Immature natural killer cell (primary cell): Measurements from ENCODE around the gene UBAC2. TPM values are rescaled to one million over a fixed set of nuclear protein-coding genes. Genes with fewer than 3 reads are reported as not detected.

Source experiments
- DNase-seq, 3 donors: peaks; one replicate each; pipeline ENCODE4 v3.0.0; 2022; ENCODE audit warnings: mixed read lengths in 1 of 3
- H3K27ac Mint-ChIP-seq, 6 donors: one replicate each; pipeline ENCODE4 v1.8.0; 2020; ENCODE audit warnings: mixed read lengths in 6 of 6, mild to moderate bottlenecking in 5 of 6, inconsistent platforms in 4 of 6, moderate library complexity in 3 of 6
- H3K27me3 Mint-ChIP-seq, 3 donors: one replicate each; pipeline ENCODE4 v1.8.0; 2020 to 2021; ENCODE audit warnings: low read depth in 3 of 3, mild to moderate bottlenecking in 3 of 3, mixed read lengths in 3 of 3, moderate library complexity in 3 of 3, inconsistent platforms in 1 of 3
- H3K36me3 Mint-ChIP-seq, 3 donors: one replicate each; pipeline ENCODE4 v1.8.0; 2020; ENCODE audit warnings: mixed read lengths in 3 of 3, inconsistent platforms in 2 of 3, mild to moderate bottlenecking in 2 of 3
- H3K4me1 Mint-ChIP-seq, 2 donors: one replicate each; pipeline ENCODE4 v1.8.0; 2020; ENCODE audit warnings: inconsistent platforms in 2 of 2, mild to moderate bottlenecking in 2 of 2, mixed read lengths in 2 of 2, moderate library complexity in 1 of 2
- H3K4me3 Mint-ChIP-seq, 5 donors: one replicate each; pipeline ENCODE4 v1.8.0; 2020; ENCODE audit warnings: mild to moderate bottlenecking in 5 of 5, mixed read lengths in 5 of 5, inconsistent platforms in 3 of 5, moderate library complexity in 3 of 5
- H3K9me3 Mint-ChIP-seq, 6 donors: one replicate each; pipeline ENCODE4 v1.8.0; 2020; ENCODE audit warnings: mild to moderate bottlenecking in 6 of 6, mixed read lengths in 6 of 6, inconsistent platforms in 4 of 6, moderate library complexity in 3 of 6
- polyA plus RNA-seq, 3 donors: library from polyadenylated mRNA; unstranded; fragments of 300-500 nt; fragmentation: Illumina TruSeq; gene quantifications; one replicate each; pipeline ENCODE4 v1.2.3, GENCODE V29; 2021

UBAC2 gene
- polyA plus RNA-seq, 3 donors from 2014 or later: 114 to 130 (median 115) TPM

DNA sequence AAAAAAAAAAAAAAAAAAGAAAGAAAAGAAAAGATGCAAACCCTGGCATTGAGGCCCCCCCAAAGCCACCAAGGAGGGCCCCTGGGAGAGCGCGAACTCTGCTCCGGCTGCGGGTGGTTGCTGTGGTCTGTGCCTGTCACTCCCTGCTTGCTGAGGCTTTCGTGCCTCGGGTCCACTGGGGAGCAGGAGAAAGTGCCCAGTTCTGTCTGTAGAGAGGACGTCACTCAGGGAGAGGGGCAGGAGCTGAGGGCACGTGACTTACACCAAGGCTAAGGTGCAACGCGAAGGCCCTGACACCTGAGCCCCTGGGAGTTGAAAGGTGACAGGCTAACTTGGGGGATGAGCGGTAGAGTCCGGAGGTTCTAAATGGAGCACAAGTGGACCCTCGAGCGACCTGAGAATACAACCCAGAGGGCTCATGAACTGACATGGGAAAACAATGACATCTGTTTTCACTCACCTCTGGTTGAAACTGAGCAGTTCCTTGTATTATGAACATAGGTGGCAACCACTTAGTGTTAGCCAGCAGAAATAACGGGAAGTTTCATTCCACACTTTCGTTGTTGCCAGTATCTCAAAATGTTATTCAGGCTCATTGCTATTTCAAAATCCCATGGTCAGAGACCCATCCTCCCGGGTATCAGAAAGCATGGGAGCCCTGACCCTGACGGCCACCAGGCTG lies 231.4 kb downstream of the UBAC2 start:
- Mint-ChIP-seq H3K4me3 (peak overlapping the region; percentile 71 to 83 (median 79)), H3K27ac (peak overlapping the region; percentile 24 to 99 (median 97)), H3K4me1 (peaks cover 48 to 61% of the 10 kb centered on the region in 2 donors)

DNA sequence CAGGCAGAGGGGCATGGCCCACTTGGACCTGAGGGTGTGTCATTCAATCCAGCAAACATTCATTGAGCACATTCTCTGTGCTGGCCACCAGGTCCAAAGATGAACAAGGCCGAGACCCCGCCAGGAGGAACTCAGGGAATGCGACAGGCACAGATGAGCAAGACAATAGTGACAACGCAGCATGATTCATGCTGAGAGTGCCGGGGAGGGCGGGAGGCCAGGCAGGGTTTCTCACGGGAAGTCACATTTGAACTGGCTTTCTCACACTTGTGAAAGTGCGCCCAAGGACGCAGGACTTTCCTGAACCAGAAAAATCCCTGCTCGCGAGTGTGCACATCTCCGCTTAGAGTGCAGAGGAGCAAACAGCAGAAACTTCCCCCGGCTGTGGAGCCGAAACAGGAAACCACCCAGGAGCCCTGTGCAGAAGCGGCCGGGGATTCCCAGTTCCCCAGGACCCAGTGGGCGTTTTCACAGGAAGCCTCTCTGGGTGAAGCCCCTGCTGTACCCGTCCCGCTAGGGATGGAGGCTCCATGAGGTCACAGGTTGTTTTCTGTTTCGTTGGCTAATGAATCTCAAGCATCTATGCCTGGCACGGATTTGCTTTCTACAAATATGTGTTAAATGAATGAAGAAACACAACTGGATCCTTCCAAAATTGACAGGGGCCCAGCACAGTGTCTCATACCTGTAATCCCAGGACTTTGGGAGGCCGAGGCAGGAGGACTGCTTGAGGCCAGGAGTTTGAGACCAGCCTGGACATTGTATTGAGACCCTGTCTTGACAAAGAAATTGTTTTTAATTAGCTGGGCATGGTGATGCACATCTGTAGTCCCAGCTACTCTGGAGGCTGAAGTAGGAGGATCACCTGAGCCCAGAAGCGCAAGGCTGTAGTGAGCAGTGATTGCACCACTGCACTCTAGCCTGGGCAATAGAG lies 232.2 kb downstream of the UBAC2 start:
- H3K9me3 Mint-ChIP-seq: peaks cover 0 to 3% (median 0%) of the 10 kb centered on the region in 6 donors

More for the DNA sequence above, 231.4 kb downstream of the UBAC2 start:
- H3K36me3 Mint-ChIP-seq: no peaks in the 10 kb centered on the region
- DNase-seq: peak; percentile 55 to 58 (median 55)
- peaks cover 0 to 3% (median 0%) of the 10 kb centered on the region in 6 donors for H3K9me3 Mint-ChIP-seq
- H3K27me3 Mint-ChIP-seq: peaks cover 25 to 34% (median 25%) of the 10 kb centered on the region in 3 donors

DNA sequence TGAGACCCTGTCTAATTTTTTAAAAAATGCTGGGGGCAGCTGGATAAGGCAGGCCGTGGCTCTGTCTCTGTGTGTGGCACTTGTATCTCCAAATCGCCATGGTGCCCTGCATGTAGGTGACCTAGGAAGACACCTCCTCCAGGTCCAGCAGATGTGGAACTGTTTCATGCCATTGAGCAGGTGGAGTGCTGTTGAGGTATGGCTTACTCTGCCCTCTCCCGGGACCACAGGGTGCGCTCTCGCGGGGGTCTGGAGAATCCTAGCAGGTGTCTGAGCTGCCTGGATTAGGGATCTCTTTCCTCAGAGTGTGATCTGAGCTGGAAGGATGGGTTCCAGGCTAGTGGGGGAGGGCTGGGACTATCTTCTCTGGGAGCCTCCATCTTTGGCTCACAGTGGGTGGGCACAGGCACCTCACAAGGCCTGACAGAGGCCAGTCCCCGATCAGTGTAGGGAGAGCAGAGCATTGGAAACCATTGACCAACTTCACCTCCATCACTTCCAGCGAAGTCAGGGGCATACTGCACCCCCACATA lies 233.0 kb downstream of the UBAC2 start:
- Mint-ChIP-seq H3K9me3 (peaks cover 0 to 3% (median 0%) of the 10 kb centered on the region in 6 donors), H3K36me3 (no peaks in the 10 kb centered on the region), H3K4me3 (peak overlapping the region; percentile 71 to 83 (median 79)), H3K4me1 (peaks cover 55 to 64% of the 10 kb centered on the region in 2 donors), H3K27ac (peak overlapping the region; percentile 24 to 99 (median 97)), H3K27me3 (peaks cover 19 to 32% (median 25%) of the 10 kb centered on the region in 3 donors)
- DNase-seq: no peak

More for the DNA sequence above, 232.2 kb downstream of the UBAC2 start:
- peaks cover 54 to 64% of the 10 kb centered on the region in 2 donors for H3K4me1 Mint-ChIP-seq
- H3K27ac Mint-ChIP-seq: peak overlapping the region; percentile 24 to 99 (median 97)
- peaks cover 22 to 36% (median 25%) of the 10 kb centered on the region in 3 donors for H3K27me3 Mint-ChIP-seq
- peak; percentile 79 to 87 (median 83) for DNase-seq
- H3K36me3 Mint-ChIP-seq: no peaks in the 10 kb centered on the region
- peak overlapping the region; percentile 71 to 83 (median 79) for H3K4me3 Mint-ChIP-seq

DNA sequence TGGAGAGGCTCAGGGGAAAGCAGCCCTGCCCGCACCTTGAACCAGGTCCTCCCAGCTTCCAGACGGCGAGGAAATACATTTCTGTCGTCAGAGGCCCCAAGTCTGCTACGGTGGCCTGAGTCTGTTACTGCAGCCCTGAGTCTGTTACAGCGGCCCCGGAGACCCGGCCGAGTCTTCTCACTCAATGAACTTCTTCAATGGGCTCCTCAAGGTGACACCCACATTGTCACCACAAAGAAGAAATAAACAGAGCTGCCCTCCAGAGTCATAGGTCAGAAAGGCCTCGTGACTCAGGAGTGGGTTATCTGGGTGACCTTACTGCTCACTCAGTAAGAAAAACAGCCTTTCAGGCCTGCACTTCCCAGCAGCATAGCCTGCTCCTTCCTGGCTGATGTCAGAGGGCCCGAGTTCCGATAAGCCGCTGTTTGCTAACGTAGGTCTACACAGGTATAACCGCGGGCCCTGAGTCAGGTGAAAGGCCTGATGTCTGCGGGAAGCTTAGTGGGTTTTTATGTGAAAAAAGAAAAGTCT lies 233.7 kb downstream of the UBAC2 start:
- H3K36me3 Mint-ChIP-seq: no peaks in the 10 kb centered on the region
- peaks cover 0 to 3% (median 0%) of the 10 kb centered on the region in 6 donors for H3K9me3 Mint-ChIP-seq
- peak overlapping the region; percentile 38 to 80 (median 71) for H3K4me3 Mint-ChIP-seq
- H3K27ac Mint-ChIP-seq: peak overlapping the region; percentile 24 to 99 (median 97)
- peaks cover 19 to 32% (median 25%) of the 10 kb centered on the region in 3 donors for H3K27me3 Mint-ChIP-seq
- peaks cover 55 to 64% of the 10 kb centered on the region in 2 donors for H3K4me1 Mint-ChIP-seq
- peak; percentile 86 to 88 (median 87) for DNase-seq

DNA sequence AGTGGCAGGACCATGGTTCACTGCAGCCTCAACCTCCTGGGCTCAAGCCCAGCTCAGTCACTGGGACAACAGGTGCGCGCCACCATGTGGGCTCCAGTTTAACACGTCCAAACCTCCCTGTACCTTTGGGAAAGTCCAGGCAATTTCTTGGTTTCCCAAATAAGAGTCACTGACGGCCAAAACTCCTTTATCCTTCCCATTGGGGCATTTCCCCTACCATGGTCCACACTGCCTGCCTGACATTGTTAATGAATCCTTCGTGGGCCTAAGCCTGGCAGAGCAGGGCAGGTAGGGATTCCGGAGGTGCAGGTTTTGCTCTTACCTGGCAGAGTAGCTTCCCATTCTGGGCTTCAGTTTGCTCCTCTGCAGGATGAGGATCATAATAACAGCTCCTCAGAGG lies 234.5 kb downstream of the UBAC2 start:
- peak overlapping the region in 5 of 6 donors; percentile 54 to 97 (median 64) for H3K27ac Mint-ChIP-seq
- peaks cover 0 to 3% (median 0%) of the 10 kb centered on the region in 6 donors for H3K9me3 Mint-ChIP-seq
- peaks cover 55 to 64% of the 10 kb centered on the region in 2 donors for H3K4me1 Mint-ChIP-seq
- H3K36me3 Mint-ChIP-seq: no peaks in the 10 kb centered on the region
- DNase-seq: no peak
- peak overlapping the region in 1 of 5 donors; percentile 14 for H3K4me3 Mint-ChIP-seq
- H3K27me3 Mint-ChIP-seq: peaks cover 19 to 35% (median 23%) of the 10 kb centered on the region in 3 donors

DNA sequence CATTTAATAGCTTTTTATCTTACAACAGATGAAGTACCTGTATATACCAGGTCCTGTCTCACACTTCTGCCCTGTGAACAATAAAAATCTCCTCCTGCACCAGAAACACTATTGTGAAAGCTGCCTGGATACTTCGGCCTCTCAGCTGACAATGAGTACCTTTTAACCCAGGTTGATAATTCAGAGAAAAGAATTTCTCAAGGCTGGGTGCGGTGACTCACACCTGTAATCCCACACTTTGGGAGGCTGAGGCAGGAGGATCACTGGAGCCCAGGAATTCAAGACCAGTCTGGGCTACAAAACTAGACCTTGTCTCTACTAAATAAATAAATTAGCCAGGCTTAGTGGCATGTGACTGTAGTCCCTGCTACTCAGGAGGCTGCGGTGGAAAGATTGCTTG lies 235.3 kb downstream of the UBAC2 start:
- no peaks in the 10 kb centered on the region for H3K36me3 Mint-ChIP-seq
- DNase-seq: no peak
- peaks cover 19 to 33% (median 22%) of the 10 kb centered on the region in 3 donors for H3K27me3 Mint-ChIP-seq
- no peak overlapping the region for H3K4me3 Mint-ChIP-seq
- H3K4me1 Mint-ChIP-seq: peaks cover 53 to 61% of the 10 kb centered on the region in 2 donors
- H3K27ac Mint-ChIP-seq: peak overlapping the region in 5 of 6 donors; percentile 76 to 97 (median 90)
- peaks cover 0 to 2% (median 0%) of the 10 kb centered on the region in 6 donors for H3K9me3 Mint-ChIP-seq

Other genes with a start within 250 kb of the UBAC2 start
- 1 to 10 TPM; 2.1 to 6.3 (median 4.1) TPM for gene DOCK9, start 222.8 kb upstream of the UBAC2 start, polyA plus RNA-seq
- 10 to 100 TPM; 10.1 to 30.0 (median 21.1) TPM for gene GPR18, start 57.5 kb downstream of the UBAC2 start, polyA plus RNA-seq
- gene GPR183, start 106.5 kb downstream of the UBAC2 start, polyA plus RNA-seq: 100 to 1,000 TPM in 1 of 3 donors, 10 to 100 TPM in 2; 63.2 to 154 (median 87.1) TPM